ENCODE measurements around the gene OTX1. TPM values are rescaled to one million over a fixed set of nuclear protein-coding genes. Genes with fewer than 3 reads are reported as not detected.

OTX1 gene
- 0.13 TPM in 1 of 2 replicates, not detected in the other for total RNA-seq

DNA sequence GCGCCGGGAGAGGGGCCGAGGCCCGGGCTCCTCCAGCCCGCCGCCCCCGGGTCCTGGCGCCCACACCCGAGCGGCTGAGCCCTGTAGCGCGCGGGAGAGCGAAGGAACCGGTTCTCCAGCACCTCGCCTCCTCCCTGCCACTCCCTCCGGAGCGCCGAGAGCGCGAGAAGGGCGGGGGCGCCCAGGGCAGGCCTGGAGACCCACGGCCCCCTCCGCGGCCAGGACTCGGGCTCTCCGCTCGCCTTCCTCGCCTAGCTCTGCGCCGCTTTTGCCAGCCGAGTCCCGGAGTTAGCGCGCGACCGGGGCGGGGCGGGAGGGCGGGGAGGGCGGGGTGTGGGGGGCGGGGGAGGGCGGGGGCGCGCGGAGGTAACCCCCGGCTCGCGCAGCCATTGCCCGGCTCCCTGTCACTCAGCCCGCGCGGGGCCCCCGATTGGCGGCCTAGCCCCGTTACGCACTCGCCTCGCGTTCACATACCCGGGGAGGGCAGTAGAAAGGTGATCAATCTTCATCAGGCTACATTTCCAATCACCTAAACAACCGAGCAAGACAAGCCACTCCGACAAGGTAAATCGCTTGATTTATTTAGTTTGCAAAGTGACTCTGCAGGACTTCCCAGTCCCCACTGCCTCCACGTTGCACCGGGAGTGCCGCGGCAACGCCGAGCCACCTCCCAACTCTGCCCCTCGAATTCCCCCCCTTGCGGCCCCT, at the start of gene OTX1:
Gene OTX1 (plus strand): TSS at position 497 of the 708 bp plus-strand sequence. CDS start 2,161 bp downstream, outside the sequence.

